Stimulated activated CD8-positive, alpha-beta memory T cell treated with anti-CD3 and anti-CD28 coated beads, Interleukin-12 subunit alpha, Interleukin-12 subunit beta, amount 100 ng/mL, for 24 hours (primary cell): Measurements from ENCODE around the gene ZFAND3.
"Not testable (repeated sequence)": the region's sequence is repeated elsewhere in the genome, so short reads cannot be mapped to it uniquely, and the experiment has no call there.

Experiments used
- DNase-seq: peaks from one replicate; pipeline ENCODE4 v3.0.0-alpha.2; 2020; ENCODE audit errors: extremely low read depth

ZFAND3 gene

DNA sequence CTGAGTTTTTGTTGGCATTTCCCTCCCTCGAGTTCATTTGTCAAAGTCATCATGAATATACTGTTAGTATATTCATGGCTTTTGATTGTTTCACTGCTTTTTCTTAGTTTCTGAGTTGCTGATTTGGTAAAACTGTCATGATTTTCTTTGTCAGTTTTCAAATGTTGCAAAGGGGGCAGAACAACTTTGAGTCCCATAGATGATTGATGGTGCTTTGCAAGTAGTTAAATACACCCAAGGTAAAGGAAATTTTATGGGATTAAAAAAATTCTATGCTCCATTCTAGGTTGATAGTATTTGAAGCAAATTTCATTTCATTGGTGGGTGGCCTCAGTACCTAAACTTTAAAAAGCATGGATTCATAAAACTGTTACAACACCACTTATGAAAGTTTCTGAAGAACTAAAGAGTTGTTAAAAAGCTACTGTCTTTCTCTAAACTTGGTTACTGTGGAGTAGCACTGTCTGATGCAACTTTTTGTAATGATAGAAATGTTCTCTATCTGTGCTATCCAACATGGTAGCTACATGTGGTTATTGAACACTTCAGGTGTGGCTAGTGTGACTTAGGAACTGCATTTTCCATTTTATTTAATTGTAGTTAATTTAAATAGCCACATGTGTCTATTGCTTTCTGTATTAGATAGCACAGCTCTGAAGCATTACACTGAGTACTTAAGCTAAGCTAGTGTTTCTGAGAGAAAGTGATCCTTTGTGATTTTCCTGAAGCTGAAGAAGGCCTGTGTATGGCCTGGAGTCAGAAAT is 153.6 kb downstream of the ZFAND3 start:
- no peak for DNase-seq

DNA sequence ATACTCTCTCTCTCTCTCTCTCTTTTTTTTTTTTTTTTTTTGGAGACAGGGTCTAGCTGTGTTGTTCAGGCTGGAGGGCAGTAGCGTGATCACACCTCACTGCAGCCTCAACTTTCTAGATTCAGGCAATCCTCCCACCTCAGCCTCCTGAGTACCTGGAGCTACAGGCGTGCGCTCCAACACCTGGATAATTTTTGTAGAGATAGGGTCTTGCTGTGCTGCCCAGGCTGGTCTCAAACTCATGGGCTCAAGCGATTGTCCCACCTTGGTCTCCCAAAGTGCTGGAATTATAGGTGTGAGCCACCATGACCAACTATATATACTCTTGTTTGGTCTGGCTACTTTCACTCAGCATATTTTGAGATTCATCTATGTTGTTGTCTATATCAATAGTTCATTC is 154.9 kb downstream of the ZFAND3 start:
- DNase-seq = no peak

DNA sequence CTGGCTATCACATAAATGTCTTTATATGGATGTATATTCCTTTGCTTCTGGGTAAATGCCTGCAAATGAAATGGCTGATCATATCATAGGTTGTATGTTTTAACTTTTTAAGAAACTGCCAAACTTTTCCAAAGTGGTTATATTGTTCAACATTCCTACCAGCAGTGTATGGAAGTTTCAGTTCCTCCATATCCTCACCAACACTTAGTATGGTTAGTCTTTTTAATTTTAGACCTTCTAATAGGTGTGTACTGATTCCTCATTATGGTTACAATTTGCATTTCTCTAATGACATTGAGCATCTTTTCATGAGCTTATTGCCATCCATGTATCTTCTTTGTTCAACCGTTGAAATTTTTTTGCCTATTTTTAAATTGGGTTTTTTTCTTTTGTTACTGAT is 155.4 kb downstream of the ZFAND3 start:
- no peak for DNase-seq

DNA sequence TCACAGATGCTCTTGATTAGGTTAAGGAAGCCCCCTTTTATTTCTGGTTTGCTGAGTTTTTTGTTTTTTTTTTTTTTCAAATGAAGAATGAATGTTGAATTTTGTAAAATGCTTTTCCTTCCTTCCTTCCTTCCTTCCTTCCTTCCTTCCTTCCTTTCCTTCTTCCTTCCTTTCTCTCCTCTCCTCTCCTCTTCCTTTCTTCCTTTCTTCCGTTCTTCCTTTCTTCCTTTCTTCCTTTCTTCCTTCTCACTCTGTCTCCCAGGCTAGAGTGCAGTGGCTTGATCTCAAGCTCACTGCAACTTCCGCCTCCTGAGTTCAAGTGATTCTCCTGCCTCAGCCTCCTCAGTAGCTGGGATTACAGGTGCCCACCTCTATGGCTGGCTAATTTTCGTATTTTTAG is 158.2 kb downstream of the ZFAND3 start:
- DNase-seq = no peak

DNA sequence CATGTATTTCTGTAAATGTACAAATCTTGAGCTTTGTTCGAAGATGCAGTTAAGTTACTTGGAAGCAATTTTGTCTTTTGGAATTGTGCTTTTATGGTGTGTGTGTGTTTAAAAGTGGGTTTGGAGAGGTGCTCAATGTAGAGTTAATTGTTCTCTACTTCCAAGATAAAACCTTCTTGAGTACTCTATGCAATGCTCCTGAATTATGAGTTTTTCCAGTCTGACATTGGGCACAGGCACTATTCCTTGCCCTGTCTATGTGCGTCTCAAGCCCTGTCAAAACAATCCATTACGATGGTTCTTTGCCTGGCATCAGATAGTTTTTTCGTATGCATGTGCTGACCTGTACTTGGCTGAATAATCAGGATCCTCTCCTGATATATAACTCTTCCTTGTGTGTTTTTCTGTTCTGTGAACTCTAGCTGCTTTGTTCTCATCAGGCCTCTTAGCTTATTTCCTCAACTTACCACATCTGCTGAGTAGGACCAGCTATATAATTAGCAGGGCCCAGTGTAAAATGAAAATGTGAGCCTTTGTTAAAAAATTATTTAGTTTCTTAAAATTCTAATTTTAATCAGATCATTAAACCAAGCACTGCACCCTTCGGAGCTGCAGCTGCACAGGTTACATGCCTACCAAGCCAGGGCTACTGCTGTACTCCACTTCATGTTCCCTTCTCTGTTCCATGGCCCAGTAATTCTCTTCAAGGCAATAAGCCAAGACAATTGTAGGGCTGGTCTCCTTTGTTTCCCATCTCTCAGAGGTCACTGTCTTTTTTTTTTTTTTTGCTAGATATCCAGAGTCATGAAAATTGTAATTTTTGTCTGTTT is 160.1 kb downstream of the ZFAND3 start:
- DNase-seq = no peak

DNA sequence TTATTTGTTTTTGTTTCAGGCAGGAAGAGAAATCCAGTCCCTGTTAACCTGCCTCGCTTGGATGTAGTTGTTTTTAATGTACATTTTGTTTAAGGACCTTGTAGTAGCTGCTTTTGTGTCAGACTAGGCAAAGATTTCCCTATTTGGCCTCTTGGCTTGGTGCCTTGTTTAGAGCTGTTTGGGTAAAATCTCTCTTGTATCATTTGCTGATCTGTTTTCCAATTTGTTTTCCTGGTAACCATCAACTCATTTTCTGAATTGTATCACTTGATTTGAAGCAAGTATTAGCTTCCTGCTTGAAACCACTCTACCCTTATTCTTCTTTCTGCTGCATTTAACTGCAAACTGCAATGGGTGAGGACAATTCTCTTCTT is 160.7 kb downstream of the ZFAND3 start:
- DNase-seq = no peak

DNA sequence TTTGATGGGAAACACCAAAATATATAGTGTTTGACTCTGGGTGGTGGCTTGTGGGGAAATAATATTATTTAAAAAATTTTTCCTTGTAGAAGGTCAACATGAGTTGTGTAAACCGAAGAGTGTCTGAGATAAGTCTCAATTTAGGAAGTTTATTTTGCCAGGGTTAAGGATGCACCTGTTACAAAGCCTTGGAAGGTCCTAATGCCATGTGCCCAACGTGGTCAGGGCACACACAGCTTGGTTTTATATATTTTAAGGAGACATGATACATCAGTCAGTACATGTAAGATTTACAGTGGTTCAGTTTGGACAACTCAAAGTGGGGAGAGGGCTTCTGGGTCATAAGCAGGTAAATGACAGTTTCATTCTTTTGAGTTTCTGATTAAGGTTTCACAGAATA is 162.1 kb downstream of the ZFAND3 start:
- DNase-seq = no peak

DNA sequence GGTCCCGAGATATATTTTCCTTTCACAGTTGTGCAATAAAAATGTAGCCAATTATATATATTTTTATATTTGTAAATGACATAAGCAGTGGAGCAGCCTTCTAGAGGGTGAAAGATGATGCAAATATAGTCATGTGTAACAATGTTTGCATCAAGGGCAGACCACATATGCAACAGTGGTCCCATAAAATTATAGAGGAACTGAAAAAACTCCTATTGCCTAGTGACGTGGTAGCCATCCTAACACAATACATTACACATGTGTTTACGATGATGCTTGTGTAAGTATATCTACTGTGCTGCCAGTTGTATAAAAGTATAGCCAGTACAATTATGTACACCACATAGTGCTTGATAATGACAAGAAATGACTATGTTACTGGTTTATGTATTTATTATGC is 162.8 kb downstream of the ZFAND3 start:
- no peak for DNase-seq

DNA sequence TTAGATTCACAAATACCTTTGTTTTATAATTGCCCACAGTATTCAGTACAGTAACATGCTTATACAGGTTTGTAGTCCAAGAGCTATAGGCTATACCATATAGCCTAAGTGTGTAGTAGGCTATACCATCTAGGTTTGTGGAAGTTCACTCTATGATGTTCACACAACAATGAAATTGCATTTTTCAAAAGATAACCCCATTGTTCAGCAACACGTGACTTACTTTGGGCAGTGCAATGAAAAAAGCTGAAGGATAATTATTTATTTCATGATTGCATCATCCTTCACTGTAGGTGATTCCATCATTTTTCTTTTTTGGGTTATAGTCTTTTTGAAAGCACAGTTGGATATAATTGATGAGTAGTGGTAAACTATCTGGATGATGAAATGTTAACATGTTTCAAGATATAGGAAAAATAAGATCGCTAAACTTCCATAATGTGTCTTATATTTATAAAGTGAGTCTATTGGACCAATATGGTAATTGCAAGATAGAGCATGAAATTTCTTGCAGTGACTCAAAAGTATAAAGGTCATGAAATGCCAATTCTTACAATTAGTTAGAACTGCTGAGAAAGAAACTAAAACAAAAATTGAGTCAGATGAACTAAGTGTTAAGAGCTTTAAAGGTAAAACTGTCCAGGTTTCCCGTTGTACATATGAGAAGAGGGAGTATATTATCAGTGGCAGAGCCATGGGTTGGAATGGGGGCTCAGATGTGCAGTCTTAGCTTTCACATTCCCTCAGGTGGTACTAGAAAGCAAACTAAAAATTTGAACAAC is 164.4 kb downstream of the ZFAND3 start:
- DNase-seq = no peak

DNA sequence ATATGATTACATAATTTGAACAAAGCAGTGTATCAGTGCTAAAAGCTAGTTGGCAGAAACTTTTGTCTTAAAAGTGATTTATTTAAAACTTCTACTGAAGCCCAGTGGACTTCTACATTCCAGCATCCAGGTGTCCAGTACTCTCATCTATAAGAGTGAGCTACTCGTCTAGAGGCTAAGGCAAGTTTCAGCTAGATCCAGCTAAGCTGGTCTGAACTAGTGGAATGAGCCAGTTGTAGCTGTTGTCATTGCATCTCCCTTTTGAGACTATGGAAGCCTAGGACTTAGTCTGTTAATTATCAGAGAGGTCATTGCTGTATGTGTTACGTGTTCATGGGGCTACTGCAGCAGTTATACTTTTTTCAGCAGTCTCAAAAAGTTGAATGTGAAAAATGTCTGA is 165.1 kb downstream of the ZFAND3 start:
- no peak for DNase-seq

DNA sequence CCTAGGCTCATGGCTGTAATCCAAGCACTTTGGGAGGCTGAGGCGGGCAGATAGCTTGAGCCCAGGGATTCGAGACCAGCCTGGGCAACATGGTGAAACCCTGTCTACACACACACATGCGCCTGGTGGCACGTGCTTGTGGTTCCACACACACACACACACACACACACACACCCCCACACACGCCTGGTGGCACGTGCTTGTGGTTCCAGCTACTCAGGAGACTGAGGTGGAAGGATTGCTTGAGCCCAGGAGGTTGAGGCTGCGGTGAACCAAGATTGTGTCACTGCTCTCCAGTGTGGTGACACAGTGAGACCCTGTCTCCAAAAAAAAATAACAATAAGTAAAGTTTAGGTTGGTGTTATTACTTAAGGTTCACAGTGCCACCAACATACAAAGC is 165.8 kb downstream of the ZFAND3 start:
- DNase-seq = no peak

DNA sequence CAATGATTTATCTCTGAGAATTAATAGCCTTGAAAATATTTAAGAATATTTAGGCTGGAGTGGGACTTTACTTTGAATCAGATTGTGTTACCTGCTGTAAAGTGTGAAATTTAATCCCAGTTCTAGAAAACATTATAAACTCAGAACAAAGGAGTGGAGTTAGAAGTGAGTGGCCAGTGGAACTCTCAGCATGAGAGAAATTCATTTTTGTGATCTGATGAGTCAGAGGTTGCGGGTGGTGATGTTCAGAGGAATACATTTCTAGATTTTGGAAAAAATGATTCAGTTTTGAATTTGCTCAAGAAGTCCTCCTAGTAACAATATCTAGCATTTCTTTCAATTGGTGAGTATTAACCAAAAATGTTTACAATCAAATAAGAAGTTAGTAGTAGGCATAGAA is 167.5 kb downstream of the ZFAND3 start:
- no peak for DNase-seq

DNA sequence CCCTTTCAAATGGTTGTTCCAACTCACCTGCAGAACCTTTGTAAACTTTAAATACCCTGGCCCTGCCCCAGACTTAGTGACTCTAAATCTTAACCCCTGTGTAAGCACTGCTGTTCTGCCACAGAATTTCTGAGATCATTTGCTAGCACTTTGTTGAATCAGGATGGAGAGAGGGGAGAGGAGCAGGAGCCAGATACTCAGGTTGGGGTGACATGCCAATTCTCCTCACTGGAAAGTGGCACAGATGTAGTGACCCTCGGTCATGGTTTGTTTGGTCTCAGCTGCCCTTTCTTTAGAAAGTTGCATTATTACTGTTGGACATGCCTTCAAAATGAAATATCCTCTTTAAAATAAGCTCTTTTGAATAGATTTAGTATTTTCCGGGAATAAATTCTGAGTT is 168.0 kb downstream of the ZFAND3 start:
- DNase-seq = no peak

DNA sequence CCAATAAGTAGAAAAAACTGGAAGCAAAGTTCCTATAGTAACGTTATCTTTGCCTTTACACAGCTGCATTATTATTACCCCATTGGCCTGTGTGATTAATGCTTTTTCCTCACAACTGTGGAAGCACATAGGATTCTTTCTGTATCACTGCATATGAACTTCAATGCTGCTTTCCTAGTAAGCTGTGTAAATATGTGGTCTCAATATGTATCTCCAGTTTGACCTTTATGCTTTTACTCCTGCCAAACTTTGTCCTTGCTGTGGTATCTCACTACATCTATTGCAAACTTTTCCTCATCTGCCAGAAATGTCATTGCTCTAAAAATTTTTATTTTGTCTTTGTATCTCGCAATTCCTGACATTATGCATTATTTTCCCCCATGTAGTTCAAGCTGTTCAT is 168.6 kb downstream of the ZFAND3 start:
- no peak for DNase-seq

DNA sequence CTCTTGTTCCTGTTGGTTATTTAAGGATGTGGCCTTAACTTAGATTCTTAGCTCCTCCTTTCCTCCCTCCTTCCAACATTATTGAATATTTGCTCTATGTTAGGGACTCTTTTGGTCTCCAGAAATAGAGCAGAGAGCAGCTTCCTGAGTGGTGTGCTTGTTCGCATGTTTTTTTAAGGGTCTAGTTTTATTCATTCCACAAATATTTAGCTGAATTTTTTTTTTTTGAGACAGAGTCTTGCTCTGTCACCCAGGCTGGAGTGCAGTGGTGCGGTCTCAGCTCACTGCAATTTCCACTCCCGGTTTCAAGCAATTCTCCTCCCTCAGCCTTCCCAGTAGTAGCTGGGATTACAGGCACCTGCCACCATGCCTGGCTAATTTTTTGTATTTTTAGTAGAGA is 169.2 kb downstream of the ZFAND3 start:
- DNase-seq = no peak

DNA sequence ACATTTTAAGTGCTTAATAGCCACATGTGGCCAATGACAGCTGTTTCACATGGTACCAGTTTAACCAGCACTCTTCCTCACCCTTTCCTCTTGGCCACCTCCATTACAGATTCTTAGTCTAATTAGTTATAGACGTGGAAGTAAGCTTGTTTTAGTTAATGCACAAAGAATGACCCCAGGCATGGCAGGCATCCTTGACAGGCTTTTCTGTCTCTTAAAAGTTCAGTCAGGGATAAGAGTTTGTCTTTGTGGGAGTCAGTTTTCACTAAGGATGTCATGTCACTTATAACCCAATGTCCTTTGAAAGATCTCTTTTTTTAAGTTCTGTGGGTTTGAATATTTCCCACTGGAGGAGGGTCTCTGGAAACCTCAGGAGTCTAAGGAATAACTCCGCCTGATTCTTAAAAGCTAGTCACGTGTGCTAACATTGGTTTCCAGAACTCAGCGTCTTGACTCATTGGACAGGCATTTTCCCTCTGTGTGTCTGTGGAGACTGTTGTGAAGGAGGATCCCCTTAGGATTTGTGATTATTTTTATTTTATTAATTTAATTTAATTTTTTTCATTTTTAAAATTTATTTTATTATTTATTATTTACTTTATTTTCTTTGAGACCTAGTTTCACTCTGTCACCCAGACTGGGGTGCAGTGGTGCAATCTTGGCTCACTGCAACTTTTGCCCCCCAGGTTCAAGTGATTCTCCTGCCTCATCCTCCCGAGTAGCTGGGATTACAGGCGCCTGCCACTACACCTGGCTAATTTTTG is 171.4 kb downstream of the ZFAND3 start:
- no peak for DNase-seq

DNA sequence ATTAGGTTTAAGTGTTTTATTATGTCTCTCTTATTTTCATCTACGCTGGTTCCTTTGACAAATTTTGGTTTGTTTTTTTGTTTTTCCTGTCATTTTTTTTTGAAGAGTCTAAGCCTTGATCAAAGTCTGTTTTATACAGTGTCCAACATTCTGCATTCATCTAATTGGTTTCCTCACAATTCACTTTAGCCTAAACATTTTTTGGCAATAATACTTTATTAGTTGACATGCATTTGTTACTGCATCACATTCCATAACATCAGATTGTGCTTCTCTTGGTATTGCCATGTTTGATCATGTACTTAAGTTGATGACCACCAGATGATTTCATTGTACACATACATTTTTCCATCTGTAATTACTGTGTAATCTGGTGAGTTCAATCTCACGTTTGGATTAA is 173.2 kb downstream of the ZFAND3 start:
- no peak for DNase-seq

DNA sequence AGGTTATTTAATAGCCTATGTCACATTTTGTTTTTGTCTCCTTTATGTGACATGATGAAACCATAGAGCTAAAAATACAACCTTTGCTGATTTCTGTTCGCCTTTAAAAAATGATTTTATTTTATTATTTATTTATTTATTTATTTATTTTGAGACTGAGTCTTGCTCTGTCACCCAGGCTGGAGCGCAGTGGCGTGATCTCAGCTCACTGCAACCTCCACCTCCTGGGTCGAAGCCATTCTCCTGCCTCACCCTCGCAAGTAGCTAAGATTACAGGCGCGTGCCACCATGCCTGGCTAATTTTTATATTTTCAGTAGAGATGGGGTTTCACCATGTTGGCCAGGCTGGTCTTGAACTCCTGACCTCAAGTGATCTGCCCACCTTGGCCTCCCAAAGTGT is 173.7 kb downstream of the ZFAND3 start:
- not testable (repeated sequence) for DNase-seq

DNA sequence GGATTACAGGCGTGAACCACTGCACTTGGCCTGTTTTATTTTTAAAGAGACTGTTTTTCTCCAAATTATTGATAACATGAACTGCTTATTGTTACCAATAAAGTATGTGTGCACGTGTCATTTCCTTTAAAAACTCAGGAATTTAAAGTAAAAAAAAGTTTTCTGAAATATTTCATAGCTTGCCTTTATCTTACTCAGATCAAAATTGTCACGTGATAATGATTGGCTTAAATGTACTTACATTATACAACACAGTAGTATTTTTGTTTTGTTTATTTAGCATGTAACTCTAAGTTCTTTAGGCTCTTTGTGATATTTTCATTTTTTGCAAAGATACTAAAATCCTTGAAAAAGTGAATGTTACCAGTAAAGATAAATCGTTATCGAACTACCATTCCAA is 174.1 kb downstream of the ZFAND3 start:
- DNase-seq = no peak

DNA sequence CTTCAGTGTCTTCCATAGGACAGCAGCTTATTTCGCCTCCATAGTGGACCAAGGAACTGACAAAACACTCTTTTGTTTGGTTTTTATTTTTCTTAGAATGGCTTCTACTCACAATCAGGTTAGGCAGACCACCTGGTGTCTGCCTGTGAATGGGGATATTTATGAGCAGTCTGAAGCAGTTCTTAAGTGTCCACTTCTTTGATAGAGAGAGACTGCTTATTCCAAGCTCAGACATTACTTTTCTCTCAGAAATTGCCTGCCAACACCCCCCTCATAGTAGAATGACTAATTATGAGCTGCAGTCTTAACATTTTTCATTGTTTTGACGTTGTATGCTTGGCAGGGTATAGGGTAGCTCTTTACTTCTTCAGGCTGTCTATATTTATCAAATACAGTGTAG is 174.7 kb downstream of the ZFAND3 start:
- no peak for DNase-seq

DNA sequence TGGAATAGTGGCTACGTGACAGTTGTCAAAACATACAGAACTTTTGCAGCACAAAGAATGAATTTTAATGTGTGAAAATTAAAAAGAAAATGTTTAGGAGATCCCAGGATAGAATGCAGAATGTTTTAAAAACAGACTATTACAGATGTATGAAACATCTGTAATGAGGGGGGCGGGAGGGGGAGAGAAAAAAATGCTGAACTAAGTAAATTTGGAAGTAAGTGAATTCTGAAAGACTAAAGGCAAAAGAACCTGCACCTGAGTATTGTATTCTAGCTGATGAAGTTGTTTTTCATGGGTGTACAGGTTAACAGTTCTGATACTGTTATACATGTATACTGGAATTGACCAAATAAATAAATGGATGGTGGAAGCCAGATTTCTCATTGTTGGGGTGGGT is 178.8 kb downstream of the ZFAND3 start:
- no peak for DNase-seq

DNA sequence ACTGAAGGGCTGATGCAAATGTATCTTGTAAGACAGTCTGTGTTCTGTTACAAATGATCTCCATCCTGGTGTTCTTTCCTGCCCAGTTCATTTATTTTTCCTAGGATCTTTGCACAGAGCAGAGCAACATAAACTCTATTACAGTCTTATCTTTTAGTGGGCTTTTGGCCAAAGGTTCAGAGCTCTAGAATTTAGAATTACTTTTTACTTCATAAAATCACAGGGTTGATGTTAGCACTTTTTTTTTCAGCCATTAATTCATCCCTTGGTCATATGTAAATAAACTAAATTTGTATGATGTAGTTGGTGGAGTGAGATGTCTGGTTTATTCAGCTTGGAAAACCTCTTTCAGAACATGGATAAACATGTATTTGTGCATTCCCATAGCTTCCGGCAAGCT is 181.9 kb downstream of the ZFAND3 start:
- DNase-seq = no peak
